ENCODE results near the gene FOXC1. TPM values are rescaled to one million over a fixed set of nuclear protein-coding genes. Genes with fewer than 3 reads are reported as not detected.

FOXC1 gene
- total and polyA plus RNA-seq, 9 of the 15 experiments (the other 6 are each of a cell fraction or from before 2014, with no cell fraction given): not detected

- H3K27ac ChIP-seq (ENCODE audit: extremely low read depth, low read depth, low read length): no peak overlapping the region
- no peaks in the 10 kb centered on the region for H3K4me1 ChIP-seq (replicated peaks in 1 of 2; ENCODE audit: control insufficient read depth in 2 of 2, insufficient read depth in 2 of 2, low read length in 2 of 2)
- no peaks in the 10 kb centered on the region for H3K79me2 ChIP-seq (ENCODE audit: control insufficient read depth, insufficient read depth, low read length)
- H3K4me3 ChIP-seq: no peak overlapping the region
- ChIA-PET POLR2A (no interaction called here), CTCF (ENCODE audit: low intra/inter-chr PET ratio) (no interaction called here)
- no peak overlapping the region for H3K4me2 ChIP-seq (ENCODE audit: insufficient read depth, low read length)
- H2AFZ ChIP-seq (ENCODE audit: low read depth, low read length): no peak overlapping the region
- in situ Hi-C loops (cut with MboI): no loop called here
- 3% methylated on average over 2 of the region's 2 CpGs for WGBS (ENCODE audit: insufficient coverage, low coverage, missing lambda C conversion rate)
- H4K20me1 ChIP-seq (replicated peaks; ENCODE audit: control insufficient read depth, insufficient read depth, low read length): no peaks in the 10 kb centered on the region
- H3K27me3 ChIP-seq (ENCODE audit: control insufficient read depth in 2 of 2, insufficient read depth in 2 of 2, low read length in 2 of 2): peaks cover 0 to 5% of the 10 kb centered on the region in 2 experiments; a peak in 1 of 5 replicates
- intact Hi-C loops (cut with micrococcal nuclease): no loop called here
- no peaks in the 10 kb centered on the region for H3K9me1 ChIP-seq (ENCODE audit: control insufficient read depth, insufficient read depth, low read length)
- no peak overlapping the region for H3K9ac ChIP-seq (ENCODE audit: insufficient read depth in 1 of 2, low read depth in 2 of 2, low read length in 2 of 2)
- no peaks in the 10 kb centered on the region for H3K9me3 ChIP-seq (replicated peaks; ENCODE audit: control insufficient read depth, insufficient read depth, low read depth, low read length)
- no peak for TF ChIP-seq HNRNPLL (IDR thresholded peaks at IDR 0.05; ENCODE audit: low read depth, low read length, poor library complexity, severe bottlenecking)
- no peak for TF ChIP-seq MXI1 (IDR thresholded peaks at IDR 0.05; ENCODE audit: low read depth, low read length)
- TF ChIP-seq, protein P1, sequence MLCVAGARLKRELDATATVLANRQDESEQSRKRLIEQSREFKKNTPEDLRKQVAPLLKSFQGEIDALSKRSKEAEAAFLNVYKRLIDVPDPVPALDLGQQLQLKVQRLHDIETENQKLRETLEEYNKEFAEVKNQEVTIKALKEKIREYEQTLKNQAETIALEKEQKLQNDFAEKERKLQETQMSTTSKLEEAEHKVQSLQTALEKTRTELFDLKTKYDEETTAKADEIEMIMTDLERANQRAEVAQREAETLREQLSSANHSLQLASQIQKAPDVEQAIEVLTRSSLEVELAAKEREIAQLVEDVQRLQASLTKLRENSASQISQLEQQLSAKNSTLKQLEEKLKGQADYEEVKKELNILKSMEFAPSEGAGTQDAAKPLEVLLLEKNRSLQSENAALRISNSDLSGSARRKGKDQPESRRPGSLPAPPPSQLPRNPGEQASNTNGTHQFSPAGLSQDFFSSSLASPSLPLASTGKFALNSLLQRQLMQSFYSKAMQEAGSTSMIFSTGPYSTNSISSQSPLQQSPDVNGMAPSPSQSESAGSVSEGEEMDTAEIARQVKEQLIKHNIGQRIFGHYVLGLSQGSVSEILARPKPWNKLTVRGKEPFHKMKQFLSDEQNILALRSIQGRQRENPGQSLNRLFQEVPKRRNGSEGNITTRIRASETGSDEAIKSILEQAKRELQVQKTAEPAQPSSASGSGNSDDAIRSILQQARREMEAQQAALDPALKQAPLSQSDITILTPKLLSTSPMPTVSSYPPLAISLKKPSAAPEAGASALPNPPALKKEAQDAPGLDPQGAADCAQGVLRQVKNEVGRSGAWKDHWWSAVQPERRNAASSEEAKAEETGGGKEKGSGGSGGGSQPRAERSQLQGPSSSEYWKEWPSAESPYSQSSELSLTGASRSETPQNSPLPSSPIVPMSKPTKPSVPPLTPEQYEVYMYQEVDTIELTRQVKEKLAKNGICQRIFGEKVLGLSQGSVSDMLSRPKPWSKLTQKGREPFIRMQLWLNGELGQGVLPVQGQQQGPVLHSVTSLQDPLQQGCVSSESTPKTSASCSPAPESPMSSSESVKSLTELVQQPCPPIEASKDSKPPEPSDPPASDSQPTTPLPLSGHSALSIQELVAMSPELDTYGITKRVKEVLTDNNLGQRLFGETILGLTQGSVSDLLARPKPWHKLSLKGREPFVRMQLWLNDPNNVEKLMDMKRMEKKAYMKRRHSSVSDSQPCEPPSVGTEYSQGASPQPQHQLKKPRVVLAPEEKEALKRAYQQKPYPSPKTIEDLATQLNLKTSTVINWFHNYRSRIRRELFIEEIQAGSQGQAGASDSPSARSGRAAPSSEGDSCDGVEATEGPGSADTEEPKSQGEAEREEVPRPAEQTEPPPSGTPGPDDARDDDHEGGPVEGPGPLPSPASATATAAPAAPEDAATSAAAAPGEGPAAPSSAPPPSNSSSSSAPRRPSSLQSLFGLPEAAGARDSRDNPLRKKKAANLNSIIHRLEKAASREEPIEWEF (CRISPR knock-in tag; IDR thresholded peaks at IDR 0.05): no peak
- no peak for TF ChIP-seq GATAD2A (IDR thresholded peaks at IDR 0.05)
- TF ChIP-seq BHLHE40 (IDR thresholded peaks at IDR 0.05; ENCODE audit: low read length): no peak
- no peak for TF ChIP-seq RNF2 (IDR thresholded peaks at IDR 0.05)
- no peak for TF ChIP-seq PHF8 (IDR thresholded peaks at IDR 0.05; ENCODE audit: borderline replicate concordance, low read length)
- no peak for TF ChIP-seq TAF15 (IDR thresholded peaks at IDR 0.05; ENCODE audit: low read depth, low read length)
- TF ChIP-seq JUND (IDR thresholded peaks at IDR 0.05; ENCODE audit: borderline replicate concordance, low read depth, low read length): no peak
- no peak for TF ChIP-seq JUND (tag; IDR thresholded peaks at IDR 0.05; ENCODE audit: borderline replicate concordance, low read depth, low read length)
- TF ChIP-seq ZNF79 (CRISPR knock-in tag; IDR thresholded peaks at IDR 0.05; ENCODE audit: low read depth): no peak
- no peak for TF ChIP-seq RB1 (IDR thresholded peaks at IDR 0.05; ENCODE audit: low read depth)
- TF ChIP-seq NCOA4 (IDR thresholded peaks at IDR 0.05; ENCODE audit: partially characterized antibody): no peak
- TF ChIP-seq ZNF133 (CRISPR knock-in tag; IDR thresholded peaks at IDR 0.05): no peak
- no peak for TF ChIP-seq HLTF (IDR thresholded peaks at IDR 0.05)
- TF ChIP-seq, protein P2, sequence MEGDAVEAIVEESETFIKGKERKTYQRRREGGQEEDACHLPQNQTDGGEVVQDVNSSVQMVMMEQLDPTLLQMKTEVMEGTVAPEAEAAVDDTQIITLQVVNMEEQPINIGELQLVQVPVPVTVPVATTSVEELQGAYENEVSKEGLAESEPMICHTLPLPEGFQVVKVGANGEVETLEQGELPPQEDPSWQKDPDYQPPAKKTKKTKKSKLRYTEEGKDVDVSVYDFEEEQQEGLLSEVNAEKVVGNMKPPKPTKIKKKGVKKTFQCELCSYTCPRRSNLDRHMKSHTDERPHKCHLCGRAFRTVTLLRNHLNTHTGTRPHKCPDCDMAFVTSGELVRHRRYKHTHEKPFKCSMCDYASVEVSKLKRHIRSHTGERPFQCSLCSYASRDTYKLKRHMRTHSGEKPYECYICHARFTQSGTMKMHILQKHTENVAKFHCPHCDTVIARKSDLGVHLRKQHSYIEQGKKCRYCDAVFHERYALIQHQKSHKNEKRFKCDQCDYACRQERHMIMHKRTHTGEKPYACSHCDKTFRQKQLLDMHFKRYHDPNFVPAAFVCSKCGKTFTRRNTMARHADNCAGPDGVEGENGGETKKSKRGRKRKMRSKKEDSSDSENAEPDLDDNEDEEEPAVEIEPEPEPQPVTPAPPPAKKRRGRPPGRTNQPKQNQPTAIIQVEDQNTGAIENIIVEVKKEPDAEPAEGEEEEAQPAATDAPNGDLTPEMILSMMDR (IDR thresholded peaks at IDR 0.05 in 2 of 3, conservative IDR thresholded peaks at IDR 0.05 in 1 of 3; ENCODE audit: insufficient read depth in 2 of 3, low read depth in 1 of 3, low read length in 3 of 3): no peak
- TF ChIP-seq, protein P3, sequence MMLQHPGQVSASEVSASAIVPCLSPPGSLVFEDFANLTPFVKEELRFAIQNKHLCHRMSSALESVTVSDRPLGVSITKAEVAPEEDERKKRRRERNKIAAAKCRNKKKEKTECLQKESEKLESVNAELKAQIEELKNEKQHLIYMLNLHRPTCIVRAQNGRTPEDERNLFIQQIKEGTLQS (IDR thresholded peaks at IDR 0.05): no peak
- TF ChIP-seq, protein P3 (CRISPR knock-in tag; conservative IDR thresholded peaks at IDR 0.05): no peak
- no peak for DNase-seq (ENCODE audit: extremely low read depth in 1 of 4, low spot score in 3 of 4)
- no peaks in the 10 kb centered on the region for H3K36me3 ChIP-seq (ENCODE audit: control insufficient read depth, insufficient read depth, low read length)
- no peak for FAIRE-seq
- no TSS peak for BruUV-seq (replicated peaks)
- no peak for ATAC-seq
Observed at GRCh38 chr6:1561355-1561754, 48.4 kb upstream of the FOXC1 start.

Measured in K562 (cell line).